Upper lobe of right lung (tissue), 1 donor: ENCODE data around the gene HMGB4. TPM values are rescaled to one million over a fixed set of nuclear protein-coding genes. Genes with fewer than 3 reads are reported as not detected.

Experiments
- ATAC-seq: fragments of 200-7000 bp; cut with Tn5 transposase; one replicate; pipeline ENCODE4 v1.9.1; 2020; ENCODE audit warnings: mild to moderate bottlenecking, moderate library complexity
- DNase-seq: peaks from one replicate; pipeline ENCODE4 v3.0.0-alpha.2; 2020
- H3K27ac ChIP-seq: fragments of 200-600 bp; one replicate; pipeline ENCODE4 v1.8.0; 2022
- H3K27me3 ChIP-seq: fragments of 200-600 bp; one replicate; pipeline ENCODE4 v1.8.0; 2022; ENCODE audit warnings: mild to moderate bottlenecking
- H3K36me3 ChIP-seq: fragments of 200-600 bp; one replicate; pipeline ENCODE4 v1.8.0; 2022
- H3K4me1 ChIP-seq: fragments of 200-600 bp; one replicate; pipeline ENCODE4 v1.8.0; 2022
- H3K4me3 ChIP-seq: fragments of 200-600 bp; one replicate; pipeline ENCODE4 v1.8.0; 2022; ENCODE audit warnings: mild to moderate bottlenecking
- H3K9me3 ChIP-seq: fragments of 200-600 bp; one replicate; pipeline ENCODE4 v1.8.0; 2022
- intact Hi-C: fragments of 100-400 bp; cut with DNase I; formaldehyde crosslinking; loops from one replicate; pipeline ENCODE4 v1.11.0; 2022
- total RNA-seq: library from RNA; stranded (reverse); fragmentation: NEBNext Ultra II Directional; extraction: Animal tissue kit (Norgen Biotek cat#: 25700); gene quantifications from one replicate; pipeline ENCODE4 v1.2.1, GENCODE V29; 2021
- TF ChIP-seq, protein P1 (sequence below): fragments of 200-600 bp; IDR thresholded peaks from one replicate; pipeline ENCODE4 v1.8.0; 2022; ENCODE audit warnings: antibody characterized with exemption
- donor health status: DM: no; HTN: yes; CAD: no; lungs with severe emphysema.

The HMGB4 gene
- total RNA-seq, 1 donor from 2014 or later = not detected

DNA sequence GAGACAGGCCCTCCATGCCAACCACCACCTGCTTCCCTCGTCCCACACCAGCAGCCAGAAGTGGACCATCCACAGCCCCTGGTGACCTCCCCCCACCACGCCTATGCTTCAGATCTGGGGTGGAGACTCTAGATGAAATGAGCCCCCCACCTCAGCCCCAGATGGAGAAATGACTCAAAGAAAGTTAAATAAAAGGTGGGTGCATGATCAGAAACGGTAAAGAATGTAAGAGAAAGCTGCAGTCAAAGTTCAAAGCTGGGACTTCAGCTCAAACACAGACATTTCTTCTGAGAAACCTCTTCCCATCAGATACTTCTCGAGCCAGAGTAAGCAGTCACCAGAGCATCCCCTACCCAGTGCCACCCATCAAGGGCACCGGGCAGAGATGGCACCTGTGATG is 43.1 kb upstream of the HMGB4 start:
- TF ChIP-seq, protein P1, sequence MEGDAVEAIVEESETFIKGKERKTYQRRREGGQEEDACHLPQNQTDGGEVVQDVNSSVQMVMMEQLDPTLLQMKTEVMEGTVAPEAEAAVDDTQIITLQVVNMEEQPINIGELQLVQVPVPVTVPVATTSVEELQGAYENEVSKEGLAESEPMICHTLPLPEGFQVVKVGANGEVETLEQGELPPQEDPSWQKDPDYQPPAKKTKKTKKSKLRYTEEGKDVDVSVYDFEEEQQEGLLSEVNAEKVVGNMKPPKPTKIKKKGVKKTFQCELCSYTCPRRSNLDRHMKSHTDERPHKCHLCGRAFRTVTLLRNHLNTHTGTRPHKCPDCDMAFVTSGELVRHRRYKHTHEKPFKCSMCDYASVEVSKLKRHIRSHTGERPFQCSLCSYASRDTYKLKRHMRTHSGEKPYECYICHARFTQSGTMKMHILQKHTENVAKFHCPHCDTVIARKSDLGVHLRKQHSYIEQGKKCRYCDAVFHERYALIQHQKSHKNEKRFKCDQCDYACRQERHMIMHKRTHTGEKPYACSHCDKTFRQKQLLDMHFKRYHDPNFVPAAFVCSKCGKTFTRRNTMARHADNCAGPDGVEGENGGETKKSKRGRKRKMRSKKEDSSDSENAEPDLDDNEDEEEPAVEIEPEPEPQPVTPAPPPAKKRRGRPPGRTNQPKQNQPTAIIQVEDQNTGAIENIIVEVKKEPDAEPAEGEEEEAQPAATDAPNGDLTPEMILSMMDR = no peak
- no peak for ATAC-seq
- no peaks in the 10 kb centered on the region for H3K36me3 ChIP-seq
- intact Hi-C loops = no loop called here
- no peak overlapping the region for H3K27ac ChIP-seq
- no peaks in the 10 kb centered on the region for H3K9me3 ChIP-seq
- no peaks in the 10 kb centered on the region for H3K4me1 ChIP-seq
- DNase-seq = no peak
- H3K4me3 ChIP-seq = no peak overlapping the region
- peaks cover 6% of the 10 kb centered on the region for H3K27me3 ChIP-seq

DNA sequence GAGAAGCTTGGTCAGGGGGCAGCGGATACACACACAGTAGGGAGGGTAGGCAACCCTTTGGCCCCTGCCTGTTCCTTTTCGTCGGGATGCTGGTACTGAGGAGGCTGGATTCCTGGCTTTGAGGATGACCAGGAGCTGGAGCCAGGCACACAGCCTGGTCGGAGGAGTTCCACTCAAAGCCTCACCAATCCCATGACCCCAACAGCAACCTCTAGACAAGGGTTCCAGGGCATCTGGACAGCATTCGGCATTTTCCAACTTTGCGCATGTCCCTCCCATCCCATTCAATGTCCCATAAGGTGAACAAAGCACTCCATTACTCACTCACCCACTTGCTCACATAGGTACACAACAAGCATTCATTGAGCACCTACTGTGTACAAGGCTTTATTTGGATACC is 42.6 kb upstream of the HMGB4 start:
- H3K27me3 ChIP-seq = peaks cover 6% of the 10 kb centered on the region
- no peaks in the 10 kb centered on the region for H3K4me1 ChIP-seq
- ATAC-seq = no peak
- H3K27ac ChIP-seq = no peak overlapping the region
- no peak for DNase-seq
- no peaks in the 10 kb centered on the region for H3K36me3 ChIP-seq
- TF ChIP-seq, protein P1 = no peak
- H3K4me3 ChIP-seq = no peak overlapping the region
- H3K9me3 ChIP-seq = no peaks in the 10 kb centered on the region
- intact Hi-C loops = no loop called here

DNA sequence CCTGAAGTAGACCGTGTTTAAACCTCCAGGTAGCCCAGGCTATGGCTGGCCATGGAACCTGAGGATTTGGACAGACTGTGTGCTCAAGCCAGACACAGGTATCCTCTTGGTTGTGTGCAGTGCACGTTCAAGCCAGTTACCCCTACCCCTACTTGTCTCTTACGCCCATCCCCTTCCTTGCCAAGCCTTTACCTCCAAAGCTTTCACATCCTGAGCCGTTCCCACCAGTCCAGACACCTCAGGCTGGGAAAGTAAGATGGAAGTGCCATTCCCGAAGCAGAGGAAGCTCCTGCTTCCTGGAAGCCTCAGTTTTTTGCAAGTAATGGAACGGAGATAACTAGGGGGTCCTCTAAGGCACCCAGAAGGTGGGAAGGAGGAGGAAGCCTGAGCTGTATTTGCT is 41.5 kb upstream of the HMGB4 start:
- Histone ChIP-seq H3K36me3 (no peaks in the 10 kb centered on the region), H3K4me1 (no peaks in the 10 kb centered on the region), H3K9me3 (no peaks in the 10 kb centered on the region), H3K4me3 (no peak overlapping the region), H3K27ac (no peak overlapping the region), H3K27me3 (peaks cover 6% of the 10 kb centered on the region)
- ATAC-seq (no peak), DNase-seq (no peak)
- TF ChIP-seq, protein P1 = no peak
- intact Hi-C loops = no loop called here

DNA sequence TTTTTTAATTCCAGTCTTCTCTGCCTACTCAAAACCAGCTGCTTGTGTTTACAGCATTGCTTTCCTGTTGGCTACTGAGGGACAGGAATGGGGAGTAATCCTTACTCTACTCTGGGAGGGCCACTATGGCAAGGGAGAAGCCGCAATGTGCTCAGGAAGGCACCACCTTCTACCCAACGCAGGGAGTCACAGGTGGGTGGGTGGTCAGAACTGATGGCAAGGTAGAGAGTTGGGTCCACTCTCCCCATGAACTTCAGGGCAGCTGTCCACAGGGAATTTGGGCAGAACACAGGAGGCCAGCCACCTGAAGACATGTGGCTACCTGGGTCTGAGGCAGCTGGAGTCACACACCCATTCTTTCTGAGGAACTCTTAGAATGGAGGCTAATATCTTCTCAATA is 40.5 kb upstream of the HMGB4 start:
- no peaks in the 10 kb centered on the region for H3K9me3 ChIP-seq
- no peak overlapping the region for H3K27ac ChIP-seq
- intact Hi-C loops = no loop called here
- DNase-seq (no peak), ATAC-seq (no peak)
- TF ChIP-seq, protein P1 = no peak
- H3K27me3 ChIP-seq = peaks cover 6% of the 10 kb centered on the region
- no peaks in the 10 kb centered on the region for H3K4me1 ChIP-seq
- no peaks in the 10 kb centered on the region for H3K36me3 ChIP-seq
- no peak overlapping the region for H3K4me3 ChIP-seq

DNA sequence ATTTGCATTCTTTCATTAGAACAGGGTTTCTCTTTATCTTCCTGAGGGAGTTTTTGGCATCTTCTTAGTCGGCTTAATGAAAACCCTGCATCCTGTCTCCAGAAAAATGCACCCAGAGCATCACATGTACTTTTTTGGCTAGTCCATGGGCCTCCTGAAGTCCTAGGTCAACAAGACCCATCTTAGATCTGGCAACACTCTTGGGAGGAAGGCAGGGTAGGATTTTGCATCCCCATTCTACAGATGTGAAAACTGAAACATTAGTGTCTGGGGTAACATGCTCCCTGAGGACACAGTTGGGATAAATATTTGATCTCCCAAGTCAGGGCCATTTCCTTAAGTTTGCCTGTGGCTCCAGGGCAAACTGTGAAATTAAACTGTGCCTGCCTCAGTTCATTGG is 40.0 kb upstream of the HMGB4 start:
- TF ChIP-seq, protein P1 = no peak
- DNase-seq (no peak), ATAC-seq (no peak)
- H3K36me3 ChIP-seq = no peaks in the 10 kb centered on the region
- H3K27me3 ChIP-seq = peaks cover 6% of the 10 kb centered on the region
- no peaks in the 10 kb centered on the region for H3K4me1 ChIP-seq
- intact Hi-C loops = no loop called here
- H3K4me3 ChIP-seq = no peak overlapping the region
- no peak overlapping the region for H3K27ac ChIP-seq
- H3K9me3 ChIP-seq = no peaks in the 10 kb centered on the region

DNA sequence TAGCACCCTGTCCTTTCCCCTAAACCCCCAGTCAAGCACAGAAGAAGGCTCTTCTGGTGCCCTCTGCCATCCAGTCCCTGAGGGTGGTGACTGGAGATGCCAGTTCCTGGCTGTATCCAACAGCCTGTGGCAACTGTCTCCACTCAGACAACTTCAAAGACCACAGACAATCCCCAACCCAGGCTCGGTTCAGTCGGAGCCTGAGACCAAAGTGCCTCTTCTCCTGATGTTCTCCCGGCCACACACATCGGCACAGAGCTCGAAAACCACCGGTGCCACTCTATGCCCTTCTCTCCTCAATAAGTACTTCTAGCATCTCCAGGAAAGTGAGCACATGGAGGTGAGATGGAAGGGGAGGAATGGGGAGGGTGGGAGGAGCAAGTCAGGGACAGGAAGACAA is 39.6 kb upstream of the HMGB4 start:
- TF ChIP-seq, protein P1 = no peak
- H3K9me3 ChIP-seq = no peaks in the 10 kb centered on the region
- no peaks in the 10 kb centered on the region for H3K36me3 ChIP-seq
- no peak overlapping the region for H3K27ac ChIP-seq
- peaks cover 6% of the 10 kb centered on the region for H3K27me3 ChIP-seq
- no peak overlapping the region for H3K4me3 ChIP-seq
- H3K4me1 ChIP-seq = no peaks in the 10 kb centered on the region
- intact Hi-C loops = no loop called here
- DNase-seq (no peak), ATAC-seq (no peak)
